SIG-M5 treated with dmso at 0.1 percent for 504 hours (cell line): ENCODE data around the gene CAMK1D.
"Not testable (repeated sequence)": the region's sequence is repeated elsewhere in the genome, so short reads cannot be mapped to it uniquely, and the experiment has no call there.

Source experiments
- DNase-seq: peaks from one replicate; lab custom pipeline; 2025; ENCODE audit not compliant: unreplicated experiment; lab: John Stamatoyannopoulos, UW

CAMK1D gene

DNA sequence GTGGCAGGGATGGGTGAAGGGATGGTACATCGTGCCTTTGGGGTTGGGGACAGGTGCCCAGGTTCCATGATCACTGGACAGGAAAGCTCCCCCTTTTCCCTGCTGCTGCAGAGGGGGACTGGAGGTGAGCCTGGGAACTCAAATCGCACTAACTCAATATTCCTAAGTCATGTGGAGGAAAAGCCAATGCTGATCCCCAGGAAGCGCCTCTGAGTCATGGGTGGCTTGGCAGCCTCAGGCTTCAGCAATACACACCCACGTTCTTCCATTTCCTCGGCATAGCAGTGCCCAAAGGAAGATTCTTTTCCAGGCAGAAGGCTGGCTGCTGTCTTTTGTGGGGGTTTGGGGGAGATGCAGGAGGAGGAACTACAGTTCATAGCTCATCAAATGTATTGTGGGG lies 486.4 kb downstream of the CAMK1D start:
- DNase-seq = no peak

DNA sequence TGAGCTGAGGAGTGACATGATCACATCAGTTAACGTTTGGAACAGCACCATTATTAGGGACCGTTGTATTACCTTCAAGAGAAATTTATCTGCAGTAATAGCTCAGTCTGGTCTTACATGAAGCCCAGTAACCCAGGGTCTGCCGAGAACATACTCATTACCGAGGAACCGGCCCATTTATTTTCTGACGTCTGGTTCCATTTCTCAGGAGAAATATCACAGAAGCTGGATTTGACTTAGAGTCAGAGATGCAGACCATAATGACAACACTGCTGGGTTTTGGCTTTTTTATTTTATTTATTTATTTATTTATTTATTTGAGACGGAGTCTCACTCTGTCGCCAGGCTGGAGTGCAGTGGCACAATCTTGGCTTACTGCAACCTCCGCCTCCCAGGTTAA lies 489.0 kb downstream of the CAMK1D start:
- DNase-seq = no peak

DNA sequence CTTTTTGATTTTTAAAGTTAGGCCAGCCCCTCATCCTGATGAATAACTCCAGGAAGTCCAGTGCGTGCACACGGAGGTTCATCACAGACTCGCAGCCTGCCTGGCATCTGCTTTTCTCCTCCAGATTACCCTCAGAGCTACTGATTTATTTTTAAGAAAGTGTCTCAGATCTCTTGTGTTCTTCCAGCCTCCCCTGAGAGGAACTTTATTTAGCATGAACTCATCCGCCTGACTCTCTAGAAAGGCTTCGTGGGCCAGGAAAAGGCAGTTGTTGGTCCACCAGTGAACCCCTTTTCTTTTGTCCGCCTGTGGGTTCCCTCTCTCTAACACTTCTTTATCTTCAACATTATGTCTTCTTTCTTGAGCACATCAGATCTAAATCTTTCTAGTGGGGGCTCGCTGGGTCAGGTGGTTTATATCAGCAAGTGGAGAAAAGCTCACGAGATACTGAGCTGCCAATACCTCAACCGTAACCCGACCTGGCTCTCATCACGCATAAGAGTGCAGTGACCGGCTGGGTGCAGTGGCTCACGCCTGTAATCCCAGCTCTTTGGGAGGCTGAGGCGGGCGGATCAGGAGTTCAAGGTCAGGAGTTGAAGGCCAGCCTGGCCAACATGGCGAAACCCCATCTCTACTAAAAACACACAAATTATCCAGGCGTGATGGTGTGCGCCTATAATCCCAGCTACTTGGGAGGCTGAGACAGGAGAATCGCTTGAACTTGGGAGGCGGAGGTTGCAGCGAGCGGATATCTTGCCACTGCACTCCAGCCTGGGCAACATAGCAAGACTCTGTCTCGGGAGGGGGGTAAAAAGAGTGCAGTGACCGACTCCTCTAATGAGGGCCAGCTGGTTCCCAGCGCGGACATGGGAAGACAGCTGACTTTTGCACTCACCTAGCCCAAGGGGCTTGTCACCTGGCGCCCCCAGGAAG lies 489.9 kb downstream of the CAMK1D start:
- DNase-seq = no peak

DNA sequence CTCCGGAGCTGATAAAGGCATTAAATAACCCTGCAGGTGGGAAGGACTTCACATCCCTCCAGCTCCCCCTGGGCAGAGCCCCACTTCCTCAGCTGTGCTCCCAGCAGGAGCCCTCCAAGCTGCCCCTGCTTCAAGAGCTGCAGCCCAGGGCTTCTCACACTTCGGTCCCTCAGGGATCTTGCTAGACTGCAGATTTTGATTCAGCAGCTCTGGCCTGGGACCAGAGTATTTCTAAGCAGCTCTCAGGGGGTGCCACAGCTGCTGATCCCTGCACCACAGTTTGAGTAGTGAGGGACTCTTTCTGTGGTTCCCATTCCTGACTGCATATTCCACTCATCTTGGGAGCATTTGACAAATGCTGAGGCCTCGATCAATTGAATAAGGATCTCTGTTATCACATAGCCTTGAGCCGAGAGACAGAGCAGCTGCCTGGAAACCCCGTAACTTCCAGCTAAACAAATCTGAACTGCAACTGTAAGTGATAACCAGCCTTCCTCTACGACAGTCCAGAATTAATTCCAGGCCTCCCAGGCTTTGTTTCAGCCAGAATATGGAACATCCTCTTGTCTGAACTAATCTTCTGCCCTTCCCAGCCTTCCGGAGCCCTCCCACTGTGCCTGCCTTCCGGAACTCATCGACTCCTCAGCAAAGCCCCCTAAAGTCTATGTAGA lies 490.7 kb downstream of the CAMK1D start:
- no peak for DNase-seq

DNA sequence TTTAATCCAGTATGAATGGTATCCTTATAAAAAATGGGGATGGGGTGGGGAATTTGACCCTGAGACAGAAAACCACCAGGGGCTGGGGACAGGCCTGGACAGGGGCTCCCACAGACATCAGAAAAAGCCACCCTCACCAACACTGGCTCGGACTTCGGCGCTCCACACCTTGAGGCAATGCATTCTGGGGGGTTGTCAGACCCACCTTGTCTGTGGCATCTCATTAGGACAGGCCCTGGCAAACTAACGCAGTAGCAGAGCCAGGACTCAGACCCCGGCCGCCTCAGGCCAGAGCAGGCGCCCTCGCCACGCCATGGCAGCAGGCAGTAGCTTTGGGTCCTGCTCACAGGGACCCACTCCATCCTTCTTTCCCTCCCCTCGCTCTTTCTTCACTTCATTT lies 492.1 kb downstream of the CAMK1D start:
- no peak for DNase-seq

DNA sequence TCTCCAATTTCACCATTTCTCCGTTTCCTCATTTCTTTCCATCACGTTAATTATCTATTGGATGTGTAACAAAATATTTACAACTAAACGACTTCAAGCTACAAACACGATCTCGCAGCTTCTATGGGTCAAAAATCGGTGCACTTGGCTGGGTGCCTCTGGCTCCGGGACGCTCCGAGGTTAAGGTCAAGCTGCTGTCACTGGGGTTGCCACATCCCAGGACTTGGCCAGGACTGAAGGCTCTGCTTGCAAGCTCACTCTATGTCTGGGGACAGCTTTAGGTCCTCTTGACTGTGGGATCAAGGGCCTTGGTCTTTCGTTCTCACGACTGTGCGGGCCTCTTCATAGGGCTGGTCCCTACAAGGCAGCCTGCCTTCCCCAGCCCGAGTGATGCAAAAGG lies 492.5 kb downstream of the CAMK1D start:
- no peak for DNase-seq

DNA sequence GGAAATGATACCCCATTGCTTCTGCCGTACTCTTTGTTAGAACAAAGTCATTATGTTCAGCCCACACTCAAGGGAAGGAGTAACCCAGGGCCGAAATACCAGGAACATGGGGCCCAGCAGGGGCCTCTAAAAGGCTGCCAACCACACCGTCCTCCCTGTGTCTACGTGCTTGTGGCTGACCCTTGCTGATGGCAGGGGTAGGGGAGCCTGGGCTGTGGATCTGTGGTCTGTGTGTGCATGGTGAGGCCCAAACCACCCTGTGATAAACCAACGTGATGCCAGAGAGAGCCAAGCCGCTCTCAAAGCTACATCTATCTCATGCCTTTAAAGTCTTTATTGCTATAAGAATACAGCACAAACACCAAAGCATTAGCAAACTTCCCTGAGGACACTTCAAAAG lies 493.0 kb downstream of the CAMK1D start:
- DNase-seq = no peak

DNA sequence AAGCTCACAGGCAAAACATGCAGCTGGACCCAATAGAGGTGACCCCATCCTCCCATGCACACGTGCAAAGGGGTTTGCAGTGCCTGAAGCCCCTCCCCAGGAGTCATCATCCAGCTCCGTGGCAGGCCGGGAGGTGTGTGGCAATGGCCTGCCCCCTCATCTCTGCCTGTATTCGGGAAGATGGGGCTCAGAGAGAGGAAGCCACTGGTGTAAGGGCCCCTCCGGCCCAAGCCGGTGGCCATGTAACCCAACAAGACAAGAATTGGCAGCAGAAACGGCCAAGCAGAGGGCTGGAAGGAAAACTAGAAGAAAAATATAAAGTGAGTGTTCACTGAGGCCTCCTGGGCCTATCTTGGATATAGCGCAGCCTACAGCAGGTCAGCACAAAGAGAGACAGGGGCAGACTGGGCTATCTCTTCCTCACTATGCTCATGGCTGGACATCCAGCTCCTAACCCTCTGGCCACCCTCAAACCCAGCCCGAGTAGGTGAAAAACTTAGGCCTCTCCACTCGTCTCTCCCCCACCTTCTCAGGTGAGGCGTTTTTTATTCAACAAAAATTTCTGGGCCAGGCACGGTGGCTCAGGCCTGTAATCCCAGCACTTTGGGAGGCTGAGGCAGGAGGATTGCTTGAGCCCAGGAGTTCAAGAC lies 494.1 kb downstream of the CAMK1D start:
- DNase-seq = no peak

DNA sequence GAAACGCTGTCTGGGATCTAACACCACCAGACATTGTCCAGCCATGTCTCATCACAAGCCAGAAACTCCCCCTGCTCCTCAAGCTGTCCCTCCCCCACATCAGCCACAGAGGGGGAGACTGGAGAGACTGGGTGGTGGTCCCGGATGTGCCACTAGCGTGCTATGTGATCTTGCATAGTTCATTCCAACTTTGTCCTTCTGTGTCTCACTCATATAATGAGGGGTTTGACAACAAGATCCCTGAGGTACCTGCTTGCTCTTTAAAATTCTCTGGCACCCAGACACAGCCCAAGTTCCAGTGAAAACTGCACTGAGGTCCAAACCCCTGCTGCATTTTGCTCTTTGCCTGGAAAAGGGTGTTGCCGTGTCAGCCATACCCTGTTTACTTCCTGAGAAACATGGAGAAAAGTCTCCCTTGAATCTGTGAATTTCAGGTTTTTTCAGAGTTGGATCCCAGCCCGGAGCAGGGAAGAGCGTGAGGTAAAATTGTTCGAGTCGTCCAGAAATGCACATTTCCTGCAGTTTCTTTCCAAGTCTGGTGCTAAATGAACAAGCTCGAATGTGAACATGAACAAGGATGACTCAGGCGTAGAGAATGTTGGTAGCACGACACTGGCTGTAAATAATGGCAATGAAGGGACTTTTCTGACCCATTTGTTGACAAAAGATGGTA lies 495.6 kb downstream of the CAMK1D start:
- no peak for DNase-seq

DNA sequence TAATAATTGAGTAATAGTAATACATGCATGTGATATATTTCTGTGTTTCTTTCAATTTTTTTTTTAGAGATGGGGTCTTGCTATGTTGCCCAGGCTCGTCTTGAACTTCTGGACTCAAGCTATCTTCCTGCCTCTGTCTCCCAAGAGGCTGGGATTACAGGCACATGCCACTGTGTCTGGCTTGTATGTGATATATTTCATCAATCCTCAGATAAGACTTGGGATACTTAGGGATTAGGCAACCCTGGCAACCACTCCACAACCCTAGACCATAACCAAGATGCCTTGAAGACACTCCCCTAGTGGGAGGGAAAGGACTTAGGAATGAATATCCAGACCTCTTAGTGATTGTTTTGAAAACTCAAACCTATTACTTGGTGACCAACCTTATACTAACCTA lies 497.4 kb downstream of the CAMK1D start:
- DNase-seq = no peak

DNA sequence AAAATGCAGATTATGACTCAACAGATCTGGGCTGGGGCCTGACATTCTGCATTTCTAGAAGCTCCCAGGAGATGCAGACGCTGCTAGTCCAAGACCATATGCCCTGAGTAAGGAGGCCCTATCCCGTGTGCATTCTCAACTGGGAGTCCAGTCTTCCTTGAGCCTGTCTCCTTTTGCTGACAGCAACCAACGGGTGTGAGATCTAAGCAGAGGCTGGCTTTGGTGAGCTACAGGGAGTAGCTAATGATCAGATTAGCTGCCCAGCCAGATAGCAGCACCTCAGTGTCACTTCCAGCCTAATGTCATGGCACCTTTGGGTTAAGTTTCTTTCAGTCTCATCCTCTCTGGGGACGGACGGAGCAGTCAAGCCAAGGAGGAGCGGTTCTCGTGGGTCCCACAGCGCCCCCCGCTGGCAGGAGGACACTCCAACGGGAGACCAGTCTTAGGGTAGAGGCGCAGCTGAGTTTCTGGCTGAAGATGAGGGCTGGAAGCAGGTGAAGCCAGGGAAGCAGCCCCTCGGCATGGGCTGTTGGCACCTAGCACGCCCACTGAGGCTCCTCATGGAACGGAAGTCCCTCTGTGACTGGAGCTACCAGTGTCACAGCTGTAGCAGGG lies 498.1 kb downstream of the CAMK1D start:
- DNase-seq = no peak

DNA sequence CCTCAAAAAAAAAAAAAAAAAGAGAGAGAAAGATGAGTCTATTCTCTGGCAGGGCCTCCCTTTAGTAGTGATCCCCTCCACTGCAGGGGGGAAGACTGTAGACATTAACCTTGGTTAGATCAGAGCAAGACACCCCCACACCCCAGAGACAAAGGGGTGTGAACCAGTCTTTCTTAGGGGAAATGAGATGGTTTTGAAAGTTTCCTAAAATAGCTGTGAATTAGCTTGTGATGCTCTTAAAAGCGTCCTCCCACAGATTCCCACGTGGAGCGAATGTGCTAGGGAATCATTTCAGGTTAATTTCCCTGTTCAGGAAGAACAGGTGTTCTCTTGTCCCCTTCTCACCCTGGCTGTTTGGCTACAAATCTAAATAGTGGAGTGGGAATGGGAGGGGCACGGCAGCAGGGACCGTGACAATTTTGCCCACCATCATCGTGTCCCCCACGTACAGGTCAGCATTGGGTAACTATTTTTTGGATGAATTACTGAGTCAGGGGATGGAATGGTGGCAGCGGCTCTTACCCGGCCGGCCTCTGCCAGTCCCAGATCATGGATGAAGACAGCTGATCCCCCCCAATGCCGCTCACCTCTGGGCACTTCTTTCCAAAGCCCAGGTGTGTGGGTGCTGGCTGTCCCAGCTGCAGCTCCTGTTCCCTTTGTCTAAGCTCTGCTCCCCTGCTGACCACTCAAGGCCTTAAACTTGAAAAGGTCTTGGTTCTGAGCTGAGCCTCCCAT lies 499.3 kb downstream of the CAMK1D start:
- DNase-seq = no peak

DNA sequence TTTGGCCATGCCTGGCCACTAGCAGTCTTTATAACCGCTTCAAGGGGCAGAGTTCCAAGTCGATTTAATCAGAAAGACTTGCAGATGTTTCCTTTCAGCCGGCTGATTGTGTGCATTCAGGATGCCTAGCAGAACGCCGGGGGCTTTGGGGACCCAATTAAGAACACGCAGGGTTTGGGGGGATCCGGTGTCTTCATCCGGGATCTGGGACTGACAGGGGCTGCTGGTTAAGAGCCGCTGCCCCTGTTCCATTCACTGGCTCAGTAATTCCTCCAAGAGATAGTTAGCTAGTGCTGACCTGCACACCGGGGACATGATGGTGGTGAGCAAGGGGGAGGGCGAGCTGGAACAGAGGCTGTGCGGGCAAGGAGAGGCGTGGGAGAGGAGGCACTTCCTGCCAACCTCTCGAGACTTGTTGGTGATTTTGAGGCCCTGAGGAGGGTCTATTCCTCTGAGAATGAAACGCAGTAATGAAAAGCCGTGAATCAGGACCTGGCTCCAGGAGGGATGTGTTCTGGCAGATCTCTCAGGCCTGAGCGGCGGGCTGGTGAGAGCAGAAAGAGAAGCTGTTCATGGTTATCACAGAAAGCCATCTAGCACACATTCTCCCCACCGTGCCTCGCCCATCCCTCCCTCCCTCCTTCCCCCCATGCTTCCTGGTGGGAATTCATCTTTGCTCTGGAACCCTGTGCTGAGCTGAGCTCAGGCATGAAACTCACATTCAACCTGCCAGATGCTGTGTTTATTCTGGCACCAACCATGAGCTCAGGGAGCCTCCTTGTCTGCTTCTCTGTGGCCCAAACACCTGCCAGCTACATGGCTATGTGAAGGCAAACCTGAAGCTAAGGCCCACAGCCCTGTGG lies 500.2 kb downstream of the CAMK1D start:
- no peak for DNase-seq

DNA sequence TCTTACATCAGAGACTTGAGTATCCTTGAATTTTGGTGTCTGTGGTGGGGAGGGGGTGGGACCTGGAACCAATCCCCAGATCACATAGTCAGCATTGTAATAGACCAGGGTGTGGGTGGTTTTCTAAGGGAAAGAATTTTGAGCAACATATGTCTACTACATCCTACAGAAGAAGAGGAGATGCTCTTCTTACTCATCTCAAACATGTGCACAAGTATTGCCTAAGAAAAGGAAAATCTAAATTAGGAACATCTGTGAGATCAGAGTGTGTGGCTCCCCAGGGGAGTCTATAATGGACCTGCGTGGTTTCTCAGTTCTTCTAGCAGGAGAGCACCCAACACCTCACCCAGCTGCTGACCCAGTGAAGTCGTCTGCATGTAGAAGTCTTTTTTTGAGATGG lies 503.3 kb downstream of the CAMK1D start:
- DNase-seq = no peak

DNA sequence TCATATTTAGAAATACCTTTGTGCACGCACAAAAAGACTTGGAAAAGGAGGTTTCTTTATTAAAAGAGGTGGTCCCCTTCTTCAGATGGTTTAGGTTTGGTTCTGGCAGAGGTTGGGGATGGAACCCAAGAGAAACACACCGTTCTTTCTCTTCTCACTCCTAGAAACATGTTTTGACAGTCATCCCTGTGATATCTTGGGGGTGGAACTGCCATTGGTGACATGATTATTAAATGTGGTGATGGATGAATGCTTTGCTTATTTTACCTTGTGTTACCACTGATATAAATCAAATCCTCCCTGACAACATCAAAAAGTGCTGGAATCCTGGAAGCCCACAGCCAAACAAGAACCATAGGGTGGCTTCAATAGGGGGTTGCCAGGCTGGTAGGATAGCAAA lies 505.6 kb downstream of the CAMK1D start:
- no peak for DNase-seq

DNA sequence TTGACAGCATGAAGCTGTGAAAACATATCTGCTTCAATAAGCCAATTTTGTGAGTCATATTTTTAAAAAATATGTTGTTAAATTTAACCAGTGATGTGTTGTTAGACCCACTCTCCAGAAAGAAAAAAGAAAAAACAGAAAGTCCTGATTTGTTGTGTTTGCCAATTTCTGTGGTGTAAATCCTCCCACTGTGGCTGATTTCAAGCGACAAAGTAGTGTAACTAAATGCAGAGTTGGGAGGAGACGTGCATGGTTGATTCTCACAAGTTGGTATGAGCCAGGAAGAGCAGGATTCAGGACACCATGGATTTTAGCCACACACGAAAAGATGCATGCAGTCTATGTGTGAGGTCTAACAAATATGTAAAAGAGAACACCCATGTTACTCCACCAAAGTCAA lies 513.1 kb downstream of the CAMK1D start:
- no peak for DNase-seq

DNA sequence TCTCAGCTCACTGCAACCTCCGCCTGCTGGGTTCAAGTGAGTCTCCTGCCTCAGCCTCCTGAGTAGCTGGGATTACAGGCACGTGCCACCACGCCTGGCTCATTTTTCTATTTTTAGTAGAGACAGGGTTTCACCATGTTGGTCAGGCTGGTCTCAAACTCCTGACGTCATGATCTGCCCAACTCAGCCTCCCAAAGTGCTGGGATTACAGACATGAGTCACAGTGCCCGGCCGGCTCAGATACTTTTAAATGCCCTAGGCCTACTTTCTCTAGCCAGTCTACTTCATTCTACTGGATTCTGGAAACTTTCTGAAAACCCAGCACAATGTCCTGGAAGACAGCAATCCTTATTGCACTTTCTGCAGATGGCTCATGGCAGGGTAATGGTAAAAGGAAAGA lies 516.2 kb downstream of the CAMK1D start:
- DNase-seq = not testable (repeated sequence)

DNA sequence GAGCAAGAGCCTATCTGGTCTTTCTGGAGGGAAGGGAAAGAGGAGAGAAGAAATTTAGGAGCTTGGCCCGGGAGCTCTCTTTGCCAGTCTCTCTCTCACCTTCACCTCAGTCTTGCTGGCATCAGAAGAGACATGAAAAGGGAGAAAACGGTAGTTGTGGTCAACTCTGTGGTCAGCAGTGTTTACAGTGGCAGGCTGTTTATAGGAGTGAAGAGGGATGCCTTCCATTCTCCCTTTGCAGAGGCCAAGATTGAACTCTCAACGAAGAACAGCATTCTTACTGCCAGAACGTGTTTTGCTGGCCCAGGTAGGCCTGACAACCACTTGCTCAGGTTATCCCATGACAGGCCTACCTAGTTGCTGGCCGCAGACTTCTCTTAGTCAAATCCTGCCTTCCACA lies 518.9 kb downstream of the CAMK1D start:
- no peak for DNase-seq

DNA sequence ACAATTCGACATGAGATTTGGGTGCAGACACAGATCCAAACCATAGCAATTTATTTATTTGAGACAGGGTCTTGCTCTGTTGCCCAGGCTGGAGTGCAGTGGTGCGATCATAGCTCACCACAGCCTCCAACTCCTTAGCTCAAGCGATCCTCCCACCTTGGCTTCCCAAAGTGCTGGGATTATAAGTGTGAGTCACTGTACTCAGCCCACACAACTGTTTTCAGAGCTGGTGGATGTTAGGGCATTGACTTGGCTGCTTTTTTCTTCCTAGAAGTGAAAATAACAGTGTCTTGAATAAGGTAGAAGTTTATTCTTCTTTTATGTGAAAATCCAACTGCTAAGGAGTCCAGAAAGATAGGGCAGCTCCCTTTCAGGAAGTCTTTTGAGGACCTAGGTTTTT lies 520.1 kb downstream of the CAMK1D start:
- no peak for DNase-seq
